ENCODE measurements around the gene NFYC. TPM values are rescaled to one million over a fixed set of nuclear protein-coding genes. Genes with fewer than 3 reads are reported as not detected.

Gene NFYC
- total RNA-seq, 1 donor, result 24.2 TPM

- peaks cover 37% of the 10 kb centered on the region for H3K27me3 ChIP-seq (ENCODE audit: insufficient read depth, low read length)
- no peaks in the 10 kb centered on the region for H3K9me3 ChIP-seq (ENCODE audit: low read depth, low read length)
- H4K20me1 ChIP-seq (ENCODE audit: insufficient read depth, low read length), result no peaks in the 10 kb centered on the region
- peak; percentile 86 for DNase-seq (ENCODE audit: insufficient read length, low spot score, missing footprints)
- no peak overlapping the region for H3K4me3 ChIP-seq (ENCODE audit: insufficient read depth, low read length)
- no peak overlapping the region for H3K27ac ChIP-seq (ENCODE audit: low read depth, low read length)
- H3K4me1 ChIP-seq (ENCODE audit: insufficient read depth, low read length), result no peaks in the 10 kb centered on the region
- no peaks in the 10 kb centered on the region for H3K36me3 ChIP-seq (ENCODE audit: insufficient read depth, low read length)
- no peak overlapping the region for H3K4me2 ChIP-seq (ENCODE audit: insufficient read depth, low read length)
- no peak for TF ChIP-seq CTCF (IDR thresholded peaks at IDR 0.05; ENCODE audit: extremely low read depth, low read depth, low read length)
- no peaks in the 10 kb centered on the region for H3K79me2 ChIP-seq (ENCODE audit: insufficient read depth, low read length)
- H2AFZ ChIP-seq (ENCODE audit: low read length), result no peak overlapping the region
Observed at GRCh38 chr1:40788561-40789341, 97.2 kb downstream of the NFYC start.

- Histone ChIP-seq H2AFZ (ENCODE audit: low read length) (no peak overlapping the region), H3K27me3 (ENCODE audit: insufficient read depth, low read length) (peaks cover 41% of the 10 kb centered on the region)
Observed at GRCh38 chr1:40789342-40789598, 97.8 kb downstream of the NFYC start.

DNA sequence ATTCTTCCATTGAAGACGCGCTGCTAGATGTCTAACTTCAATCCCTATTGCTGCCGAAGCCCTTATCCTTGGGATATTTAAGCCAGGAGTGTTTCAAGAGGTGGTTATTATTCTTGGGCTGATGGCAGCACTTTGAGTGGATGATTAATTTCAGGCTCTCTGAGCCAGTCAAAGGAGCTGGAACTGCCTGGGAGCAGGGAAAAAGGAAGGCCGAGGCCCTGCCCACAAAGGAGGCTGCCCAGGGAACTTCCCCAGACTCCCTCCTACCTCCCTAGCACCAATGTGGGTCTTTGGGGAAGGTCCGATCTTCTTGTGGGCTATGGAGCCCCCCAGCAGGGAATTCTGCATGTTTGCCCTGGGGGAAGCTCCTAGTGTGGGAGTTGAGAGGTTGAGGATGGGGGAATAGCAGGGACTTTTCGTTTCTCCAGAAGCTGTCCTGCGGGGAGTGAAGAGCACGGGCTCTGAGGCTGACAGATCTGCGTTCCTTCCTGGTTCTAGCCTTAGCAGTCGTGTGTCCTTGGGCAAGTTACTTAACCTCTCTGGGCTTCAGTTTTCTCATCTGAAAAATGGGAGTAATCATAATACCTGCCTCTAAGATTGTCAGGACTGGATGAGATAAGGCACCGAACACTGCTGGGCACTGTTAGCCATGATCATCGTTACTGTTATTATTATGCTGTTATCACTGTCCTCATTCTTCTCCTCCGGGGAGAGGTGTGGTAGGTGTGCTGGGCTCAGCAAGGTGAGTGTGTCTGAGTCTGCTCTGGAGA is 98.3 kb downstream of the NFYC start:
- no peak overlapping the region for H3K4me2 ChIP-seq (ENCODE audit: insufficient read depth, low read length)
- H3K4me1 ChIP-seq (ENCODE audit: insufficient read depth, low read length), result no peaks in the 10 kb centered on the region
- H3K27me3 ChIP-seq (ENCODE audit: insufficient read depth, low read length), result peaks cover 39% of the 10 kb centered on the region

More at GRCh38 chr1:40789342-40789598, 97.8 kb downstream of the NFYC start:
- Histone ChIP-seq H3K27ac (ENCODE audit: low read depth, low read length) (no peak overlapping the region), H3K4me2 (ENCODE audit: insufficient read depth, low read length) (no peak overlapping the region), H4K20me1 (ENCODE audit: insufficient read depth, low read length) (no peaks in the 10 kb centered on the region), H3K4me3 (ENCODE audit: insufficient read depth, low read length) (no peak overlapping the region), H3K9me3 (ENCODE audit: low read depth, low read length) (no peaks in the 10 kb centered on the region), H3K4me1 (ENCODE audit: insufficient read depth, low read length) (no peaks in the 10 kb centered on the region), H3K36me3 (ENCODE audit: insufficient read depth, low read length) (no peaks in the 10 kb centered on the region), H3K79me2 (ENCODE audit: insufficient read depth, low read length) (no peaks in the 10 kb centered on the region)
- DNase-seq (ENCODE audit: insufficient read length, low spot score, missing footprints), result peak; percentile 64
- TF ChIP-seq CTCF (IDR thresholded peaks at IDR 0.05; ENCODE audit: extremely low read depth, low read depth, low read length), result no peak

More for the DNA sequence above, 98.3 kb downstream of the NFYC start:
- Histone ChIP-seq H3K79me2 (ENCODE audit: insufficient read depth, low read length) (no peaks in the 10 kb centered on the region), H3K4me3 (ENCODE audit: insufficient read depth, low read length) (no peak overlapping the region), H4K20me1 (ENCODE audit: insufficient read depth, low read length) (no peaks in the 10 kb centered on the region), H3K9me3 (ENCODE audit: low read depth, low read length) (no peaks in the 10 kb centered on the region), H2AFZ (ENCODE audit: low read length) (no peak overlapping the region), H3K36me3 (ENCODE audit: insufficient read depth, low read length) (no peaks in the 10 kb centered on the region), H3K27ac (ENCODE audit: low read depth, low read length) (no peak overlapping the region)
- DNase-seq (ENCODE audit: insufficient read length, low spot score, missing footprints), result peak; percentile 86
- no peak for TF ChIP-seq CTCF (IDR thresholded peaks at IDR 0.05; ENCODE audit: extremely low read depth, low read depth, low read length)
